GM20000 (cell line): ENCODE data around the gene NCOA4.

Experiments used
- DNase-seq: peaks from one replicate; pipeline ENCODE4 v3.0.0; 2012; ENCODE audit warnings: low spot score
- CTCF ChIP-seq: IDR thresholded peaks from 2 replicates; pipeline ENCODE4 v1.5.1; 2012; ENCODE audit warnings: mild to moderate bottlenecking, control low read depth; ENCODE audit errors: extremely low read depth, missing control alignments

NCOA4 gene

GRCh38 chr10:46030091-46030937 lies at the start of gene NCOA4:
TSS of gene NCOA4 (minus strand) at chr10:46030623. CDS start at chr10:46016680, 13,943 bp downstream.
- DNase-seq, result peak; percentile 97
- peak; percentile 76 for TF ChIP-seq CTCF

- DNase-seq, result no peak
- no peak for TF ChIP-seq CTCF
Measured at GRCh38 chr10:46079831-46080585, 49.6 kb upstream of the NCOA4 start.

GRCh38 chr10:46077731-46078413 lies 47.4 kb upstream of the NCOA4 start:
- no peak for TF ChIP-seq CTCF
- DNase-seq, result no peak

GRCh38 chr10:46077141-46077554 lies 46.7 kb upstream of the NCOA4 start:
- TF ChIP-seq CTCF, result no peak
- DNase-seq, result no peak

- no peak for DNase-seq
Measured at GRCh38 chr10:46075869-46076268, 45.4 kb upstream of the NCOA4 start.

GRCh38 chr10:46074196-46074946 lies 43.9 kb upstream of the NCOA4 start:
- no peak for TF ChIP-seq CTCF
- no peak for DNase-seq

More at GRCh38 chr10:46075869-46076268, 45.4 kb upstream of the NCOA4 start:
- TF ChIP-seq CTCF, result no peak
